ENCODE results near the gene PCCA.
"Not testable (repeated sequence)": the region's sequence is repeated elsewhere in the genome, so short reads cannot be mapped to it uniquely, and the experiment has no call there.

PCCA gene

DNA sequence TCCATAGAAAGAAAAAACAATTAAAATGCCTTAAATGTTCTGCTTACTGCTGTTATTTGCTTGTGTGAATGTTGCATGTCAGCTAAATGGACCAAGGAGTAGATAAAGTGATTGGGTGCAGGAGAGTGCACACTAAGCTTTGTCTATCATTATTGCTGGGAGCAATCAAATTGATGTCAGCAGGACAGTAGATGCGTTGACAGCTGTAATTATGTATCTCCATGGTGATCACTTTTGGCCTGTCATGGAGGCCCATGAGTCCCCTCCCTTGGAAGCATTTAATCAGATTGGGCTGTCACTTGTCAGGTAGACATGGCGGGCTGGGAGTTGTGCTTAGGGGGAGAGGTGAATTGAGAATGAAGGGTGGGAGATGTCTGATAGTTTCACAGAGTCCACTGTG is 215.3 kb downstream of the PCCA start:
- POLR2A ChIA-PET = no interaction called here
- CTCF ChIA-PET = no interaction called here
- TF ChIP-seq FOXA1 (IDR thresholded peaks at IDR 0.05) (no peak), SP1 (IDR thresholded peaks at IDR 0.05) (no peak), HDGF (IDR thresholded peaks at IDR 0.05; ENCODE audit: borderline replicate concordance) (no peak), ZNF384 (IDR thresholded peaks at IDR 0.05) (no peak), NFRKB (IDR thresholded peaks at IDR 0.05) (no peak)
- TF ChIP-seq, protein P1, sequence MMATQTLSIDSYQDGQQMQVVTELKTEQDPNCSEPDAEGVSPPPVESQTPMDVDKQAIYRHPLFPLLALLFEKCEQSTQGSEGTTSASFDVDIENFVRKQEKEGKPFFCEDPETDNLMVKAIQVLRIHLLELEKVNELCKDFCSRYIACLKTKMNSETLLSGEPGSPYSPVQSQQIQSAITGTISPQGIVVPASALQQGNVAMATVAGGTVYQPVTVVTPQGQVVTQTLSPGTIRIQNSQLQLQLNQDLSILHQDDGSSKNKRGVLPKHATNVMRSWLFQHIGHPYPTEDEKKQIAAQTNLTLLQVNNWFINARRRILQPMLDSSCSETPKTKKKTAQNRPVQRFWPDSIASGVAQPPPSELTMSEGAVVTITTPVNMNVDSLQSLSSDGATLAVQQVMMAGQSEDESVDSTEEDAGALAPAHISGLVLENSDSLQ (IDR thresholded peaks at IDR 0.05) = peak; percentile 51
- DNase-seq (ENCODE audit: extremely low spot score) = no peak

DNA sequence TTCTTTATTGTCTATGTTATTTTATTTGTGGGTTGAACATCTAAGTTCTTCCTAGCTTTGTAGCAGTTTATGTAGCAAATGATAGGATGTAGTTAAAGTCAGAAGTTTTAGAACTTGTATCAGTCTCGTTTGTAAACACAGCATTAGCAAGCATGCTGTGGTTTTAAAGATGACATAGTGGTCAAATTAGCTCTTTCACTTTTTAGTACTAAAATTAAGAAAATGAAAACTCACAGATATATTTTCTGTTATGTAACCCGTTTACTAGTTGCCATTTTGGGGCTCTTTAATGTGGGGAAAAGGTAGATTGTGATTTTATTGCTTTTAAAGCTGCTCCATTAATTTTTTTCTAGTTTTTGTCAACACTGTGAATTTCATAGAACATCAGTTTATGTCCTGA is 216.5 kb downstream of the PCCA start:
- ChIA-PET POLR2A (no interaction called here), CTCF (no interaction called here)
- DNase-seq (ENCODE audit: extremely low spot score) = no peak
- no peak for TF ChIP-seq SP1 (IDR thresholded peaks at IDR 0.05)
- no peak for TF ChIP-seq ZNF384 (IDR thresholded peaks at IDR 0.05)
- TF ChIP-seq FOXK2 (IDR thresholded peaks at IDR 0.05) = no peak
- TF ChIP-seq L3MBTL2 (conservative IDR thresholded peaks at IDR 0.05) = no peak
- TF ChIP-seq NFRKB (IDR thresholded peaks at IDR 0.05) = no peak
- no peak for TF ChIP-seq BHLHE40 (IDR thresholded peaks at IDR 0.05; ENCODE audit: borderline replicate concordance)
- TF ChIP-seq FOXM1 (IDR thresholded peaks at IDR 0.05; ENCODE audit: borderline replicate concordance) = no peak

DNA sequence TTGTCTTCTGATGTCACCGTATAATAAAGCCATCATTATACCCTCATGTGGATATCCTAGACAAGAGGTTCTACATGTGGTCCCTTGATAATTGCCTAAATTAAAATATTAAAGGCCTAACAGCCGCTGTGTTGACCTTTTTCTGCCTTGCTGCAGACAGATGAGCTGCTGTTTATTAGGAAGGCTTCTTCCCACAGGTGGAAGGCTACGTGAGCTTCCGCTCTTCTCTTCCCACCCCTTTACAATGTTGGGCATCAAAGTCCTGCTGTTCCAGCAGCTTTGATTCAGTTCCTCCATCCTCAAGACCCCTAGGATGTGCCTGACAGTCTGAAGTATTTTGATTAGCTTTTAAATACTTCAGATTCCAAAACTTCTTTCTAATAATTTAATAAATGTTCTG is 217.1 kb downstream of the PCCA start:
- DNase-seq (ENCODE audit: extremely low spot score) = no peak
- CTCF ChIA-PET = no interaction called here

DNA sequence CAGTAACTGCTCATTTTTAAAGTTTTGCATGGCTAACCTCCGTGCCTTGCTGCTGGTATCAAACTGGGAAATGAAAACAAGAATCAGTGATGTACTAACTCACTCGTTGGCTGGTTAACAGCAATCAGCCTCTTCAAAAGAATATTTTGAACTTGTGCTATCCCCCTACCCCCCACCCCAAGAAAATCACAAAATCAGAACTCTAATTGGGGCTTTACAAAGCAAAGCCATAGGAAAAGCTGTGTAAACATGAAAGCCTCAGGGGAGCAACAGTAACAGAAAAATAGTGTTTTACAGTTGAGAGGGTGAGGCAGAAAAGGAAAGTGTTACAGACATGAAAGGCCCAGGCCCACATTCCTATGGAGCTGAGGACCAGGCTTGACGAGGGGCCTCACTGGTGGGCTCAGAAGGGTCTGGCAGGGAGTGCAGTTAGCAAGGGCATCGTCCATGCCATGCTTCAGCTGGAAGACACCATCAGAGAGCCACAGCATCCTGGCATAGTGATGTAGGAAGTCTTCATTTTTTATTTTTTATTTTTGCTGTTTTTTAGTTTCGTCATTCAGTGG is 217.6 kb downstream of the PCCA start:
- DNase-seq (ENCODE audit: extremely low spot score) = no peak
- CTCF ChIA-PET = no interaction called here

More for the DNA sequence above, 217.1 kb downstream of the PCCA start:
- POLR2A ChIA-PET = no interaction called here
- no peak for TF ChIP-seq FOXM1 (IDR thresholded peaks at IDR 0.05; ENCODE audit: borderline replicate concordance)
- no peak for TF ChIP-seq CTBP1 (IDR thresholded peaks at IDR 0.05; ENCODE audit: borderline replicate concordance)
- no peak for TF ChIP-seq BHLHE40 (IDR thresholded peaks at IDR 0.05; ENCODE audit: borderline replicate concordance)
- no peak for TF ChIP-seq SUZ12 (IDR thresholded peaks at IDR 0.05)
- no peak for TF ChIP-seq SP1 (IDR thresholded peaks at IDR 0.05)
- no peak for TF ChIP-seq HDGF (IDR thresholded peaks at IDR 0.05; ENCODE audit: borderline replicate concordance)
- no peak for TF ChIP-seq TARDBP (IDR thresholded peaks at IDR 0.05)

DNA sequence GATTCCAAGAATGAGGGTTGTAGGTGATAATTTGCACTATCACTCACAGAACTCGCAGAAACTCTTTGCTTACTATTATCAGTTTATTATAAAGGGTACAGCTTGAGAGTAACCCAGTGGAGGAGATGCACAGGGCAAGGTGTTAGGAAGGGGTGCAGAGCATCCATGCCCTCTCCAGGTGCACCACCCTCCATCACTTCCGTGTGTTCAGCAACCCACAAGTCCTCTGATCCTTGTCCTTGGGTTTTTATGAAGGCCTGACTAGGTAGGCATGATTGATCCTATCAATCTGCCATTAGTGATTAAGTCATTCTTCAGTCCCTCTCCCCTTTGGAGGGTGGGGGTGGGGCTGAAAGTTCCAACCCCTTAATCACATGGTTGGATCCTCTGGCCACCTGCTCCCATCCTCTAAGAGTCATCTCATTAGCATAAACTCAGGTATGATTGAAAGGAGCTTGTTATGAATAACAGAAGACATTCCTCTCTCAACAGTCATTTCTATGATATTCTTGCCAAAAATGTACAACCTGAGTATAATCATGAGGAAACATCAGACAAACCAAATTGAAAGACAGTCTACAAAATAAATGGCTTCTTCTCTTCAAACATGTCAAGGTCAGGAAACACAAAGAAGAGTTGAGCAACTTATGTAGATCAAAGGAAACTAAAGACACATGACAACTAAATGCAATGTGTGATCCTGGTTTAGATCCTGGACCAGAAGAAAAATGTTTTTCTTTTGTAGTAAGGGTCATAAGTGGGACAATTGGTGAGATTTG is 225.4 kb downstream of the PCCA start:
- no peak for TF ChIP-seq CTBP1 (IDR thresholded peaks at IDR 0.05; ENCODE audit: borderline replicate concordance)
- TF ChIP-seq L3MBTL2 (conservative IDR thresholded peaks at IDR 0.05) = no peak
- TF ChIP-seq, protein P1 (IDR thresholded peaks at IDR 0.05) = no peak
- TF ChIP-seq ARNT (IDR thresholded peaks at IDR 0.05) = no peak
- no peak for TF ChIP-seq ELF4 (IDR thresholded peaks at IDR 0.05)
- CTCF ChIA-PET = no interaction called here
- DNase-seq (ENCODE audit: extremely low spot score) = no peak
- POLR2A ChIA-PET = no interaction called here

More for the DNA sequence above, 217.6 kb downstream of the PCCA start:
- POLR2A ChIA-PET = no interaction called here
- TF ChIP-seq L3MBTL2 (conservative IDR thresholded peaks at IDR 0.05) (no peak), ELF4 (IDR thresholded peaks at IDR 0.05) (no peak), LEF1 (IDR thresholded peaks at IDR 0.05; ENCODE audit: borderline replicate concordance) (no peak), ARNT (IDR thresholded peaks at IDR 0.05) (no peak), HDGF (IDR thresholded peaks at IDR 0.05; ENCODE audit: borderline replicate concordance) (no peak), TARDBP (IDR thresholded peaks at IDR 0.05) (no peak), SP1 (IDR thresholded peaks at IDR 0.05) (no peak), FOXM1 (IDR thresholded peaks at IDR 0.05; ENCODE audit: borderline replicate concordance) (no peak), FOXK2 (IDR thresholded peaks at IDR 0.05) (no peak)

DNA sequence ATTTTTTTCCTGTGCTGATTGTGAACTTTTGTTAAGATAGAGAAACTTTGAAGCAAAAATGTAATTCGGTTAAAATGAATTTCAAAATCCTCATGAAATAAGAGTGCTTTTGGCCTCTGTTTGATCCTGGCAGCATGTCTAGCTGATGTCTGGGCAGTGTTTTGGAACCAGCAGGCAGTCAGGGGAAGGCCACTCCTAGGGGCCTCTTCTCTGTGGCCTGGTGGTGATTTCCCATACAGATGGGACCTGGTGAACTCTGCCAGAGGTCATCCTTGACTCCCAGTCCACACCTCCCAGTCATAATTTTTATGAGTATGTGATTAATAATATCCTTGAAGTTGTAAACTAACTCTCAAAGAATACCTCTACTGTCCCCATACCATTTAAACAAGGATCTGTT is 226.6 kb downstream of the PCCA start:
- POLR2A ChIA-PET = no interaction called here
- no peak for DNase-seq (ENCODE audit: extremely low spot score)
- CTCF ChIA-PET = no interaction called here
- TF ChIP-seq ARNT (IDR thresholded peaks at IDR 0.05) (no peak), LEF1 (IDR thresholded peaks at IDR 0.05; ENCODE audit: borderline replicate concordance) (no peak), HDGF (IDR thresholded peaks at IDR 0.05; ENCODE audit: borderline replicate concordance) (no peak), NFRKB (IDR thresholded peaks at IDR 0.05) (no peak), FOXM1 (IDR thresholded peaks at IDR 0.05; ENCODE audit: borderline replicate concordance) (no peak), SUZ12 (IDR thresholded peaks at IDR 0.05) (no peak), BHLHE40 (IDR thresholded peaks at IDR 0.05; ENCODE audit: borderline replicate concordance) (no peak), TARDBP (IDR thresholded peaks at IDR 0.05) (no peak), FOXK2 (IDR thresholded peaks at IDR 0.05) (no peak), L3MBTL2 (conservative IDR thresholded peaks at IDR 0.05) (no peak), CTBP1 (IDR thresholded peaks at IDR 0.05; ENCODE audit: borderline replicate concordance) (no peak), ZNF384 (IDR thresholded peaks at IDR 0.05) (no peak), SP1 (IDR thresholded peaks at IDR 0.05) (no peak), FOXA1 (IDR thresholded peaks at IDR 0.05) (no peak), ELF4 (IDR thresholded peaks at IDR 0.05) (no peak)
- TF ChIP-seq, protein P1 (IDR thresholded peaks at IDR 0.05) = no peak

DNA sequence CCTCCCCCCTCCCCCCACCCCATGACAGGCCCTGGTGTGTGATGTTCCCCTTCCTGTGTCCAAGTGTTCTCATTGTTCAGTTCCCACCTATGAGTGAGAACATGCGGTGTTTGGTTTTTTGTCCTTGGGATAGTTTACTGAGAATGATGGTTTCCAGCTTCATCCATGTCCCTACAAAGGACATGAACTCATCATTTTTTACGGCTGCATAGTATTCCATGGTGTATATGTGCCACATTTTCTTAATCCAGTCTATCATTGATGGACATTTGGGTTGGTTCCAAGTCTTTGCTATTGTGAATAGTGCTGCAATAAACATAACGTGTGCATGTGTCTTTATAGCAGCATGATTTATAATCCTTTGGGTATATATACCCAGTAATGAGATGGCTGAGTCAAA is 229.6 kb downstream of the PCCA start:
- POLR2A ChIA-PET; CTCF ChIA-PET; DNase-seq (ENCODE audit: extremely low spot score): not testable (repeated sequence)
